Measurements from ENCODE around the gene PRSS50.

PRSS50 gene

GRCh38 chr3:46666453-46666845, 51.2 kb downstream of the PRSS50 start:
- H3K4me3 ChIP-seq (ENCODE audit: low read depth, low read length), result no peak overlapping the region
- no peak for TF ChIP-seq CTCF (IDR thresholded peaks at IDR 0.05; ENCODE audit: low read depth, low read length, missing control alignments)
- no peak for DNase-seq (ENCODE audit: low read depth)

GRCh38 chr3:46665763-46666452, 51.8 kb downstream of the PRSS50 start:
- TF ChIP-seq CTCF (IDR thresholded peaks at IDR 0.05; ENCODE audit: low read depth, low read length, missing control alignments), result no peak
- no peak for DNase-seq (ENCODE audit: low read depth)
- no peak overlapping the region for H3K4me3 ChIP-seq (ENCODE audit: low read depth, low read length)

GRCh38 chr3:46664971-46665762, 52.5 kb downstream of the PRSS50 start:
- no peak overlapping the region for H3K4me3 ChIP-seq (ENCODE audit: low read depth, low read length)
- no peak for DNase-seq (ENCODE audit: low read depth)
- TF ChIP-seq CTCF (IDR thresholded peaks at IDR 0.05; ENCODE audit: low read depth, low read length, missing control alignments), result no peak

GRCh38 chr3:46664188-46664970, 53.3 kb downstream of the PRSS50 start:
- no peak for TF ChIP-seq CTCF (IDR thresholded peaks at IDR 0.05; ENCODE audit: low read depth, low read length, missing control alignments)
- DNase-seq (ENCODE audit: low read depth), result no peak
- no peak overlapping the region for H3K4me3 ChIP-seq (ENCODE audit: low read depth, low read length)

- peak; percentile 17 for TF ChIP-seq CTCF (IDR thresholded peaks at IDR 0.05; ENCODE audit: low read depth, low read length, missing control alignments)
- H3K4me3 ChIP-seq (ENCODE audit: low read depth, low read length), result no peak overlapping the region
- DNase-seq (ENCODE audit: low read depth), result no peak
Measured at GRCh38 chr3:46663591-46664135, 54.0 kb downstream of the PRSS50 start.

- TF ChIP-seq CTCF (IDR thresholded peaks at IDR 0.05; ENCODE audit: low read depth, low read length, missing control alignments), result no peak
- H3K4me3 ChIP-seq (ENCODE audit: low read depth, low read length), result no peak overlapping the region
- DNase-seq (ENCODE audit: low read depth), result no peak
Measured at GRCh38 chr3:46662771-46663551, 54.7 kb downstream of the PRSS50 start.

All from GM12864 (cell line).